CD4-positive, alpha-beta T cell treated with Interleukin-21 for 1 hour (primary cell): ENCODE data around the gene MPZL3.

ENCODE experiments used
- DNase-seq: peaks from one replicate; pipeline ENCODE4 v3.0.0-alpha.2; 2020

MPZL3 gene

DNA sequence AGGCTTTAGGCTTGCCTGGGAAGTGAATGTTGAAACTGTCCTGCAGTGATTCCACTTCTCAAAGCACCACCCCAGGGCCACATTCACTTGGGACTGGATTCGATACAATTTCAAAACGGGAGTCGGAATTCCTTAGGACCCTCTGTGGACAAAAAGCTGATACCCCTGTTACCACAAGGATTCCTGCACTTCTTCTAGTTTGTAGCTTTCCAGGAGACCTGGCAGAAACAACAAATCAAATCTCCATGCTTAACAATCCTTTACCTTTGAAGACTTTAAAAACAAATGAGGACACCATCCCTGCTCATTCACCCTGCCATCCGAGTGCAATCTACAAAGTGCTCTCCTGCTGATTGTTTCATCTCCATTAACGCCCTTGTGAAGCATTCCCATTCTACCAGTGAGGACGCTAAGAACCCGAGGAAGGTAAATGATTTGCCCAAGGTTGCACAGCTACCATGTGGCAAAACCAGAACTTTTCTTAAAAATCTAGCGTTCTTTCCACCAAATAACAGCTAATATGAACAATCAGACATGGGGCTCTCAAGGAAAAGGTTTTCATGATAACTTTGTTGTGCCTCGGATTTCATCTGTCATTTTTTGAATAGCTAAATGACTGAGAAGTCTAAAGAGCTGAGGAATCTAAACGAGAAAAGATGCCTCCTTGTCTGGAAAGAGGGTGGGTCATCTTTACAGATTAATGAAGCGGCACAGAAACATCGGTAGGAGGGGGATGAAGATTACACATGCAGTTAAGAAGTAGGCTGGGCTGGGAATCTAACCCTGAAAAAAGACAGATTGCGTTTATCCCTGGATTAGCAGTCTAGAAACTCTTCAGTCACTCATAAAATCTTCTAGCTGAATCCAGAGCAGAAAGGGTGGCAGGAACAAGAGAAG, 12.7 kb upstream of the MPZL3 start:
- DNase-seq: no peak

DNA sequence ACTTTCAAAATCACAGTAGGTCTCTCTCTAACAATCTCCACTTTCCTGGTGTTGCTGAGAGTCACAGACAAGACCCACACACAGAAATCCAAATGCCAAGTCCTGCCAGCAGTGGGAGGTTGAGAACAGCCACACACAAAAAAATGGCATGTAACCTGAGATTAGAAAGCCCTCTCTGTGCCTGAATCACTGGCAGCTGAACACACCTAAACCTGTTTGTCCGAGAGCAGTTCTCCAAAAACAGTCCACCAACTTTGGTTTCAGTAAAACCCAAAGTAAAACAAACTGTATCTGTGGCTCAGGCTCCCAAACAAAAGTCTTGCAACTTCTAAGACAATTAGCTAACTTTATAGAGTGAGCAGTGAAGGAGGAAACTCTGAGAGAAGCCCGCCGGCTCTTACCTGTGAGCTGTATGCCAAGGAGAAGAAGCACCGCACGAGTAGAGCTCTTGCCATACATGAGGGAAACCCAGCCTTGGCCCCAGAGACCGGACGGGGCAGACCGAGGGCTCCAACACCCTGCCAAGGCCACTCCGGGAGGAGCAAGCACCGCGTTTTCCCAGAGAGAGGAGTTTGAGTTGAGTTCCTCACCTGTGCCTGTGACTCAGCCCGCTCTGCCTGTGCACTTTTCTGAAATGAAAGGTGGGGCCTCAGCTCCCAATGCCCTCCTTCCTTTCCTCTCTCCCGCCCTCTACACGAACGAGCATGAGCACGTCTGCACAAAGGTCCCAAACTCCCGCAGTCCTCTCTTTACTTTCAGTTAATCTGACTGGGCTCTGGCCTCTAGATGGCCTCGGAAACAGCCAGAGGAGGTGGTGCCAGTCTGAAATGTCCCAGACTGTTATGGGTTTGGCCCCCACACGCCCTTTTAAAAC, 11.8 kb upstream of the MPZL3 start, which contains the start of gene MPZL2:
Gene MPZL2 (minus strand): TSS at position 603 of the 874 bp plus-strand sequence. CDS start 144 bp downstream, at position 459.
- no peak for DNase-seq

GRCh38 chr11:118263112-118263511, 10.9 kb upstream of the MPZL3 start:
- DNase-seq: no peak

GRCh38 chr11:118260353-118260752, 8.2 kb upstream of the MPZL3 start:
- DNase-seq: no peak

DNA sequence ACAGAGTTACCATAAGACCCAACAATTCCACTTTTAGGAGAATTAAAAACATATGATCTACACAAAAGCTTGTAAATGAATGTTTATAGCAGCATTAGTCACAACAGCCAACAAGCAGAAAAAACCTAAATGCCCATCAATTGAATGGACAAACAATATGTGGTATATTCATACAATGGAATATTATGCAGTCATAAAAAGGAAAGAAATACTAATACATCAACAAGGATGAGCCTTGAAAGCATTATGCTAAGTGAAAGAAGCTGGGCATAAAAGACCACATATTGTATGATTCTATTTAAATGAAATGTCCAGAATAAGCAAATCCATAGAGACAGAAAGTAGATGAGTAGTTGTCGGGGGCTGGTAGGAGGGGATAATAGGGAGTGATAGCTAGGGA, 7.0 kb upstream of the MPZL3 start:
- no peak for DNase-seq

- no peak for DNase-seq
Measured at GRCh38 chr11:118258410-118258809, 6.2 kb upstream of the MPZL3 start.

GRCh38 chr11:118252688-118253087, 523 bp upstream of the MPZL3 start:
- DNase-seq: no peak

DNA sequence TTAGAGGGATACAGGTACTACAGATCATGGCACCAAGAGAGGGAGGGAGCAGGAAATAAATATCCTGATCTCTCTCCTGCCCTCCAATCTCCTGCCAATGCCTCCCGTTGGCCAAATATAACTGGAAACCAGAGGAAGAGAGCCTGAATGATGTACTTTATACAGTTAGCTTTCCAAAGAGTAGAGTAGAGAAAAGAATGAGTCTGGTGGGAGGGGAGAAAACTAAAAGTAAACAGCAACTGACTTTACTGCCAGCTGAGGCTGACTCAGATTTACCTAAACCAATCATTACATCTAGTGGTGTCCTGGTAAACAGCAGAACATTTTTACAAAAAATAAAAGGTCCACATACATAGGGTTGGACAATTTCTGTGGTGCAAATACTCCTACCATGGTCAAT, 5.1 kb downstream of the MPZL3 start:
- no peak for DNase-seq

GRCh38 chr11:118245936-118246562, 6.1 kb downstream of the MPZL3 start:
- DNase-seq: no peak

- no peak for DNase-seq
Measured at GRCh38 chr11:118243993-118244762, 8.0 kb downstream of the MPZL3 start.

- DNase-seq: no peak
Measured at GRCh38 chr11:118243161-118243560, 9.0 kb downstream of the MPZL3 start.

- DNase-seq: no peak
Measured at GRCh38 chr11:118241764-118242098, 10.4 kb downstream of the MPZL3 start.

- peak; percentile 79 for DNase-seq
Measured at GRCh38 chr11:118240999-118241763, 11.0 kb downstream of the MPZL3 start.

GRCh38 chr11:118239509-118240205, 12.5 kb downstream of the MPZL3 start:
- DNase-seq: no peak

- no peak for DNase-seq
Measured at GRCh38 chr11:118238929-118239328, 13.2 kb downstream of the MPZL3 start.

GRCh38 chr11:118238421-118238820, 13.7 kb downstream of the MPZL3 start:
- no peak for DNase-seq

GRCh38 chr11:118236170-118236569, 16.0 kb downstream of the MPZL3 start:
- no peak for DNase-seq

DNA sequence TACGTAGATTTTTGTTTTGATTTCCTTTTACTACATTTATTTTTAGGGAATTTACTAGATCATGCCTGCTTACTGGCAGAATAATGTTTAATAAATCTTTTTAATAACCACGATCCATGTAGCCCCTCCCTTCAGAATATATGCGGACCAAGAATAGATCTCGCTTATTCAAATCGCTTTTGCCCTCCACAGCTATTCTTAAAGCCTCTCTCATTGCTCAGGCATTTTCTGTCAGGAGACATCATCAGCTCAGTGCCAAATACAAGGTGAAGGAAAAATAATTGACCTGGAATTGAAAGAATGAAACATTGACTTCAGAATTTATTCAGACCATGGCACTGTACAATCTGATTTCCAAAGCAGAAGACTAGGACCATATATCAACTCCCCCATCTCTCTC, 17.3 kb downstream of the MPZL3 start:
- DNase-seq: no peak

- no peak for DNase-seq
Measured at GRCh38 chr11:118233850-118234249, 18.3 kb downstream of the MPZL3 start.

DNA sequence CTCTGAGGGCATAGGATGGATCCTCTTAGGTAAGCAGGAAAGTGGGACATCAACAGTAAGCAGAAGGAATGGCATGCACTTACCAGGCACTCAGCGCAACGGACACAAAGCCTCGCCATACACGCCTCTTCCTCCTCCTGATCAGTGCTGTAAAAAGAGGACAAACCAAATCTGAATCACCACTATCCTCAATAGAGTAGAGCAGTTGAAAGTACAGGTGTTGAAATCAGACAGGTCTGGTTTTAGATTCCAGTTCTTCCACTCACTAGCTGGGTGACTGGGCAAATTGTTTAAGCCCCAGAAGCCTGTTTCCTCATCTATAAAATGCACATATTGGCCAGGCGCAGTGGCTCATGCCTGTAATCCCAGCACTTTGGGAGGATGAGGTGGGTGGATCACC, 18.8 kb downstream of the MPZL3 start:
- DNase-seq: no peak

- no peak for DNase-seq
Measured at GRCh38 chr11:118232659-118233058, 19.5 kb downstream of the MPZL3 start.
